Vagina (tissue), 2 donors: ENCODE data around the gene ZGPAT.

Experiments
- CTCF ChIP-seq, 3 experiments: fragments of 450-650 bp in 2 of 3; fragments of 200-600 bp in 1 of 3; sonication (generic) in 1 of 3; IDR thresholded peaks; one replicate each; pipeline ENCODE4 v1.5.1; 2017 to 2019; ENCODE audit warnings: antibody characterized with exemption in 3 of 3, mild to moderate bottlenecking in 2 of 3, moderate library complexity in 2 of 3
- POLR2A ChIP-seq, 2 donors: fragments of 450-650 bp; IDR thresholded peaks; one replicate each; pipeline ENCODE4 v1.6.1; 2017; ENCODE audit warnings: antibody characterized with exemption in 2 of 2, mild to moderate bottlenecking in 2 of 2, moderate library complexity in 2 of 2
- POLR2AphosphoS5 ChIP-seq, 2 donors: sonication (generic); formaldehyde crosslinking; IDR thresholded peaks; one replicate each; pipeline ENCODE4 v1.9.0; 2017; ENCODE audit warnings: antibody characterized with exemption in 2 of 2, mild to moderate bottlenecking in 2 of 2, low read depth in 1 of 2; ENCODE audit not compliant: insufficient read depth in 1 of 2

DNA sequence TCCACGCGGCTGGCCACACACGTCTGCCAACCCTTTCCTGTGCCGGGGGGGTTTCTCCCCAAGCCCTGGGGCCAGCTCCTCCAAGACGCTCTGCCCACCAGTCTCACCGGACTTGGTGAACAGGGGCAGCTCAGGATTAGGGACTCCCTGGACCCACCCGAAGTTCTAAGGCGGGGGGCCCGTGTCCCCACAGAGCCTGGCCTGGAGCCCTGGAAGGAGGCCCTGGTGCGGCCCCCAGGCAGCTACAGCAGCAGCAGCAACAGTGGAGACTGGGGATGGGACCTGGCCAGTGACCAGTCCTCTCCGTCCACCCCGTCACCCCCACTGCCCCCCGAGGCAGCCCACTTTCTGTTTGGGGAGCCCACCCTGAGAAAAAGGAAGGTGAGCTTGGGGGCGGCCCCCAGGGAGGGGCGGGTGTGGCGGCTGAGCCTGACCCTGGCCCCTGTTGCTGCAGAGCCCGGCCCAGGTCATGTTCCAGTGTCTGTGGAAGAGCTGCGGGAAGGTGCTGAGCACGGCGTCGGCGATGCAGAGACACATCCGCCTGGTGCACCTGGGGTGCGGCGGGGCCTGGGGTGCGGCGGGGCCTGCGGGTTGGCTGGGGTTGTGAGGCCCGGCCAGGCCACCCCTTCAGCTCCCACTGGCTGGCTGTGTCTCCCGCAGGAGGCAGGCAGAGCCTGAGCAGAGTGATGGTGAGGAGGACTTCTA is 34.0 kb downstream of the ZGPAT start:
- TF ChIP-seq POLR2A (IDR thresholded peaks at IDR 0.05) (no peak), CTCF (IDR thresholded peaks at IDR 0.05) (no peak), POLR2AphosphoS5 (IDR thresholded peaks at IDR 0.05; ENCODE audit: insufficient read depth in 1 of 2, low read depth in 1 of 2) (no peak)
